GM18870 (cell line): ENCODE results near the gene PODN.

Experiments
- ATAC-seq: cut with Tn5 transposase; IDR thresholded peaks from one replicate; pipeline ENCODE4 v1.9.1; 2021; ENCODE audit warnings: moderate library complexity; ENCODE audit not compliant: unreplicated experiment

The PODN gene

DNA sequence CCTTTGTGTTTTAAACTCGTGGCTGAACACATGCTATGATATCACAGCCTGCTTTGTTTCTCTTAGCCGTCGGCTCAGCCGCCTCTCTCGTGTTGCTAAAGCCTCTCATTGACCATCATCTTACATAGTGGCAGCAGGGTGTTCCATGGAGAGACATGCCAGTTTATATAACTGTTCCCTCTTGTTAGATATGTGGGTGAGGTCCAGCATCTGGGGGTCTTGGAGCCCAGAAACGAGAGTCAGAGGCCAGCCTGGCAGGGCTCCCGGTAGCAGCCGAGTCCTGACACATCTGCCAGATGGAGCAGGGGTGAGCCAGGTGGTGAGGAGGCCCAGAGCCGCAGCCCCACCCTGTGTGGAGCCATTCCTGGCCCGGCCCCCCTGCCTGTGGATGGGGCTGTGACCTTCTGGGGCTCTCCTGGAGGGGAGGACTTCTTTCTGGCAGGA, 11.9 kb downstream of the PODN start:
- no peak for ATAC-seq

DNA sequence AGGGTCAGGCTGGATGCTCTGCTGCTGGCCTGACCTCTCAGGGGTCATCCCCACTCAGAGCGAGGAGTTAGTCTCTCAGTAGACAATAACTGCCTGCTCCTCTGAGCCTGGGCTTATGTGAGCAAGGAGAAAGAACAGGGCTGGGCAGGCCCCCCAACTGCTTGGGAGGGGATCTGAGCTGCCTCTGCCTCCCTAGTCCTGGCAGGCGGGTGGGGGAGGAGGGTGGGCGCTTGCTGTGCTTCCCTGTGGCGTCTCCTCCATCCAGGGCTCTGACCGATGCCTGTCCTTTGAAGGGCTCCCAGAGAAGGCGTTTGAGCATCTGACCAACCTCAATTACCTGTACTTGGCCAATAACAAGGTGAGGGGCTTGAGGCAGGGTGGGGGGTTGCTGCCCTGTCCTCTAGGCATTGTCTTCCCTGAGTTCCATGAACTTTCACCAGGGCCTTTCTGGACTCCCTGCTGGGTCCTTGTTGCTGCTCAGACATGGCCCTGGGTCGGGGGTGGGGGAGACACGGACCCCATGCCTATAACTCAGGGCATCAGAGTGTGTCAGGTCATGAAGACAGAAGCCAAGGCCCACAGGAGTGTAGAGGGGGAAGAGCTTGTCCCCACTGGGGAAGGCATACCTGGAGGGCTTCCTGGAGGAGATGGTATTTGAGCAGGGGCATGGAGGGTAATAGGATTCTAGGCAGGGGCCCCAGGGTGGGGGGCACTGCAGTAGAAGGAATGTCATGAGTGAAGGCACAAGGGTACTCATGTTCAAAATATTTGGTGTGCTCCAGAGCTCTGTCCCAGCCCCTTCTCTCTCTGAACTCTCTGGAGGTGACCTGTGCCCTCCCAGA, 12.5 kb downstream of the PODN start:
- ATAC-seq = no peak

GRCh38 chr1:53075206-53075605, 13.2 kb downstream of the PODN start:
- no peak for ATAC-seq

DNA sequence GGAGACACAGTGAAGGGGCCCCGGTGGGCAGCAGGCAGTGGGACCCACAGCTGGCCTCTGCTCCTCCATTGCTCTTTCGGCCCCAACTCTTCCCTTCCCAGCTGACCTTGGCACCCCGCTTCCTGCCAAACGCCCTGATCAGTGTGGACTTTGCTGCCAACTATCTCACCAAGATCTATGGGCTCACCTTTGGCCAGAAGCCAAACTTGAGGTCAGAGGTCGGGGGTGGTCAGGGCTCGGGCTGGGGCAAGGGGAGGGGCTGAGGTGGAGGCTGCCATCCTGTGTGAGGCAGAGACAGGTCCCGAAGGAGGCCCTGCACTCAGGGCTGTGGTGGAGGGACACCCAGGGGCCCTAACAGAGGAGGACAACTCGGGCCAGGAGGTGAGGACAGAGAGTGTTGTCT, 13.7 kb downstream of the PODN start:
- no peak for ATAC-seq

GRCh38 chr1:53076165-53076564, 14.2 kb downstream of the PODN start:
- no peak for ATAC-seq

- no peak for ATAC-seq
Observed at GRCh38 chr1:53076721-53077598, 14.9 kb downstream of the PODN start.

GRCh38 chr1:53077599-53077965, 15.6 kb downstream of the PODN start:
- no peak for ATAC-seq

- no peak for ATAC-seq
Observed at GRCh38 chr1:53078333-53079101, 16.5 kb downstream of the PODN start.

GRCh38 chr1:53079251-53079650, 17.2 kb downstream of the PODN start:
- ATAC-seq = no peak

DNA sequence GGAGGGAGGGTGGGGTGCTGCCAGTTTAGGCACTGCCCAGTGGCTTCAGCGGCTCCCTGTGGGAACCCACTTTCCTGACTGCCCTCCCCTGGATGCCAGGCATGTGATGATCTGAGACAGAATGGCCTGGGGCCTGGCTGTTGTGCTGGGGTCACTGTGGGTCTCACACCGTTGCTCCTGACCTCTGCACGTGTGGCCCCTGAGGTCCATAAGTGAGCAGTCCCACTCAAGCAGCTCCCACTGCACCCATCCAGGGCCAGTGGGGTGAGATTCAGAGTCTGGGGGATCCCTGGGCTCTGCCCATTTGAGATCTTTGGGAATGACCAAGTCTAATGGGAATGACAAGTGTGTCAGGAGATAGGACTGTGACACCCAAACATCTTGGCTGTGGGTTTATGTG, 18.0 kb downstream of the PODN start:
- no peak for ATAC-seq

- ATAC-seq = no peak
Observed at GRCh38 chr1:53080769-53081168, 18.8 kb downstream of the PODN start.

GRCh38 chr1:53081384-53082066, 19.5 kb downstream of the PODN start:
- no peak for ATAC-seq

- ATAC-seq = no peak
Observed at GRCh38 chr1:53082826-53083455, 20.9 kb downstream of the PODN start.

- no peak for ATAC-seq
Observed at GRCh38 chr1:53083636-53084588, 21.9 kb downstream of the PODN start.

- ATAC-seq = no peak
Observed at GRCh38 chr1:53084589-53084971, 22.6 kb downstream of the PODN start.

- no peak for ATAC-seq
Observed at GRCh38 chr1:53085405-53085804, 23.4 kb downstream of the PODN start.

- ATAC-seq = no peak
Observed at GRCh38 chr1:53086491-53087070, 24.6 kb downstream of the PODN start.

- no peak for ATAC-seq
Observed at GRCh38 chr1:53087332-53088285, 25.6 kb downstream of the PODN start.
